Psoas muscle (tissue), 8 donors: Measurements from ENCODE around the gene OR2H2. TPM values are rescaled to one million over a fixed set of nuclear protein-coding genes. Genes with fewer than 3 reads are reported as not detected.

Experiments
- ATAC-seq, 4 donors: fragments of 200-7000 bp; cut with Tn5 transposase; one replicate each; pipeline ENCODE4 v1.9.1; 2020; ENCODE audit warnings: moderate library complexity in 3 of 4, mild to moderate bottlenecking in 2 of 4
- DNase-seq, 2 donors: peaks; one replicate each; pipeline ENCODE4 v3.0.0-alpha.2; 2020
- H3K27ac ChIP-seq: fragments of 200-600 bp; one replicate; pipeline ENCODE4 v1.8.0; 2022
- H3K27me3 ChIP-seq, 3 donors: fragments of 200-600 bp in 1 of 3; one replicate each; pipeline versions ENCODE4 v1.6.1 to v1.8.0; 2013 to 2022; ENCODE audit warnings: low read length in 2 of 3, mild to moderate bottlenecking in 2 of 3, moderate library complexity in 1 of 3; ENCODE audit not compliant: insufficient read depth in 3 of 3
- H3K36me3 ChIP-seq, 2 donors: fragments of 200-600 bp in 1 of 2; one replicate each; pipeline versions ENCODE4 v1.6.1 to v1.8.0; 2013 to 2022; ENCODE audit warnings: low read depth in 1 of 2, mild to moderate bottlenecking in 1 of 2, moderate library complexity in 1 of 2; ENCODE audit not compliant: insufficient read depth in 1 of 2
- H3K4me1 ChIP-seq: fragments of 200-600 bp; one replicate; pipeline ENCODE4 v1.8.0; 2022
- H3K4me3 ChIP-seq: fragments of 200-600 bp; one replicate; pipeline ENCODE4 v1.8.0; 2022; ENCODE audit warnings: mild to moderate bottlenecking
- H3K9me3 ChIP-seq: fragments of 200-600 bp; one replicate; pipeline ENCODE4 v1.8.0; 2022
- WGBS, 3 donors: extraction: QIAGEN DNeasy Blood & Tissue Kit; methylation state at CpG; one replicate each; pipeline versions ENCODE4 v1.1.6 to v1.1.7; 2013; 5-methylcytosine and 5-hydroxymethylcytosine counted together
- intact Hi-C, 2 donors: fragments of 100-400 bp; cut with DNase I; formaldehyde crosslinking; loops; one replicate each; pipeline versions ENCODE4 v1.11.0 to v1.14.2; 2022
- polyA plus RNA-seq, 3 donors: library from polyadenylated mRNA; stranded (reverse); fragments of 200-250 nt; gene quantifications; one replicate each; pipeline ENCODE4 v1.2.3, GENCODE V29; 2013
- total RNA-seq, 4 donors: library from RNA; stranded (reverse); fragmentation: NEBNext Ultra II Directional in 2 of 4; extraction: Animal tissue kit (Norgen Biotek cat#: 25700) in 2 of 4; gene quantifications; one replicate each; pipeline versions ENCODE4 v1.2.1 to v1.2.4, GENCODE V29; 2021 to 2023
- TF ChIP-seq, protein P1 (sequence below): fragments of 200-600 bp; IDR thresholded peaks from one replicate; pipeline ENCODE4 v1.8.0; 2022; ENCODE audit warnings: antibody characterized with exemption
- donor health status: healthy with polysubstance abuse.
- donor health status: DM: no; HTN: no; CAD: no; lungs with moderate emphysema.
- donor health status: Bipolar disorder and iron deficiency.
- donor health status: healthy.
- donor health status: DM: yes; HTN: yes; CAD: no.
- donor health status: DM: no; HTN: no; CAD: no.
- donor health status: DM: no; HTN: no; CAD: no.
- donor health status: DM: yes; HTN: yes; CAD: no.

Gene OR2H2
- total and polyA plus RNA-seq, 7 donors = not detected

DNA sequence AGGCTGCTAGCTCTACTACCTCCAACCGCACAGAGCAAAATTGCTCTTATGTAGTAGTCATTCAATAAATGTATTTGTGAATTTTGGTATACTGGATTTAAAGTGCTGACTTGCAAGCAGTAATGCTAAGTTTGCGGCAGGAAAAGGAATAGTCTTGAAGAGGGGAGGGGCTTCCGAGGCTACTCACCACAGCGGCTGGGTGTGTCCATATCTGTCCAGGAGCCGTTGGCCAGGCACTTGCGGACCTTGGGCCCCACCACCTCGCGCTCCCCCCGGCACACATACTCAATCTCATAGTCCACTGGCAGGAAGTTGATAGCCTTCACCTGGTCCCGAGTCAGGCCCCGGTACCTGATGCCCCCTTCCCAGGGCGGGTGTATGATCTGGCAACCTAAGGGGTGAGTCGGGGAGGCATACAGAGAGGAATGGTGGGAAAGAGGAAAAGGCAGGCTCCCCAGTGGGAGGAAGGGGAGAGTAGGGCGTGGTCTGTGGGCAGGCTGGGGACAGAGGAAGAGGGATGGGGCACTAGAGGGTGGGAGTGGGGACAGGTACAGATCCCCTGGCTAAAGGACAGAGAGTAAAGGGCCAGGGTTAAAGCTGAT lies 46.4 kb downstream of the OR2H2 start:
- no peak for ATAC-seq
- WGBS, 3 donors = 67 to 74% (median 74%) methylated on average over 14 of the region's 14 CpGs
- H3K4me1 ChIP-seq = peaks cover 16% of the 10 kb centered on the region

DNA sequence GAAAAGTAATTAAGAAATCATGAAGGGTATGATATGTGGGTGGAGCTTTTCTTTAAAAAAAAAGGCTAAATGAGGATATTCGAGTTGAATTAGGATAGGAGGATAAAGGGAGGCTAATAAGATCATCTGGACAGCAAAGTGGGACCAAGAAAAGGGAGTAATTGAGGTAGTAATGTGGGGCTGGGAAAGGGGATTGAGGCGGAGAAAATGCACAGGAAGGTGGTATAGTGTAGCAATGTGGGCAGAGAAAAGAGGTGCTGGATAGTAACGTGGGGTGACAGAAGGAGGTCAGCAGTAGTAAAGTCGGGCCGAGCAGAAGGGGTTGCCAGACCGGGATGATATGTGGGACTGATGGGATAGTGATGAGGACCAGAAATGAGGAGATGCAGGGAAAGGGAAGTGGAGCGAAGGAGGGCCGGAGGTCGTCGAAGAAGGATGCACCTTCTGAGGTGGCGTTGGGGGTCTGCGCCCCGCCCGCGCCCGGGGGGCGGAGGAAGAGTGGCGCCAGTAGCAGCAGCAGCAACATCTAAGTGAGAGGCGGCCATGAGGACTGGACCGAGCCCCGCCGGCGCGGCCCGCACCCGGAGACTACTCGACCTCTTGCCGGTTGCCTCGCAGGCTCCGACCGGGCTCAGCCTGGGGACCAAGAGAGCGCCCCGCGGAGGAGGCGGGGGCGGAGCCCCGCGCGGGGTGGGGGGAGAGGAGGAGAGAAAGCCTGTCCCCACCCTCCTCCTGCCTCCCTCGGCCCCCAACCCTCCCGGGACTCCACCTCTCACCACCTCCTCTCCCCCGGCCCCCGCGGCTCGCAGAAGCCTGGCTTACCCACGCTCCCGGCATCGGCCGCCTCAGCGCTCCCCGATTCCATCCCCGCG lies 47.2 kb downstream of the OR2H2 start:
- Histone ChIP-seq H3K9me3 (no peaks in the 10 kb centered on the region), H3K27me3 (peaks cover 0 to 68% (median 13%) of the 10 kb centered on the region in 3 donors), H3K4me3 (peak overlapping the region; percentile 72), H3K4me1 (peaks cover 16% of the 10 kb centered on the region), H3K27ac (peak overlapping the region; percentile 4), H3K36me3 (no peaks in the 10 kb centered on the region)
- peak; percentile 29 to 35 (median 32) for ATAC-seq
- TF ChIP-seq, protein P1, sequence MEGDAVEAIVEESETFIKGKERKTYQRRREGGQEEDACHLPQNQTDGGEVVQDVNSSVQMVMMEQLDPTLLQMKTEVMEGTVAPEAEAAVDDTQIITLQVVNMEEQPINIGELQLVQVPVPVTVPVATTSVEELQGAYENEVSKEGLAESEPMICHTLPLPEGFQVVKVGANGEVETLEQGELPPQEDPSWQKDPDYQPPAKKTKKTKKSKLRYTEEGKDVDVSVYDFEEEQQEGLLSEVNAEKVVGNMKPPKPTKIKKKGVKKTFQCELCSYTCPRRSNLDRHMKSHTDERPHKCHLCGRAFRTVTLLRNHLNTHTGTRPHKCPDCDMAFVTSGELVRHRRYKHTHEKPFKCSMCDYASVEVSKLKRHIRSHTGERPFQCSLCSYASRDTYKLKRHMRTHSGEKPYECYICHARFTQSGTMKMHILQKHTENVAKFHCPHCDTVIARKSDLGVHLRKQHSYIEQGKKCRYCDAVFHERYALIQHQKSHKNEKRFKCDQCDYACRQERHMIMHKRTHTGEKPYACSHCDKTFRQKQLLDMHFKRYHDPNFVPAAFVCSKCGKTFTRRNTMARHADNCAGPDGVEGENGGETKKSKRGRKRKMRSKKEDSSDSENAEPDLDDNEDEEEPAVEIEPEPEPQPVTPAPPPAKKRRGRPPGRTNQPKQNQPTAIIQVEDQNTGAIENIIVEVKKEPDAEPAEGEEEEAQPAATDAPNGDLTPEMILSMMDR = no peak
- 3 to 8% (median 6%) methylated on average over 25 to 52 of the region's 53 CpGs for WGBS, 3 donors
- intact Hi-C loops = no loop called here
- peak; percentile 68 to 71 for DNase-seq

More for the DNA sequence above, 46.4 kb downstream of the OR2H2 start:
- TF ChIP-seq, protein P1 = no peak
- Histone ChIP-seq H3K36me3 (no peaks in the 10 kb centered on the region), H3K4me3 (peak overlapping the region; percentile 72), H3K27me3 (peaks cover 0 to 71% (median 13%) of the 10 kb centered on the region in 3 donors), H3K9me3 (no peaks in the 10 kb centered on the region), H3K27ac (no peak overlapping the region)
- DNase-seq = no peak
- intact Hi-C loops = no loop called here

DNA sequence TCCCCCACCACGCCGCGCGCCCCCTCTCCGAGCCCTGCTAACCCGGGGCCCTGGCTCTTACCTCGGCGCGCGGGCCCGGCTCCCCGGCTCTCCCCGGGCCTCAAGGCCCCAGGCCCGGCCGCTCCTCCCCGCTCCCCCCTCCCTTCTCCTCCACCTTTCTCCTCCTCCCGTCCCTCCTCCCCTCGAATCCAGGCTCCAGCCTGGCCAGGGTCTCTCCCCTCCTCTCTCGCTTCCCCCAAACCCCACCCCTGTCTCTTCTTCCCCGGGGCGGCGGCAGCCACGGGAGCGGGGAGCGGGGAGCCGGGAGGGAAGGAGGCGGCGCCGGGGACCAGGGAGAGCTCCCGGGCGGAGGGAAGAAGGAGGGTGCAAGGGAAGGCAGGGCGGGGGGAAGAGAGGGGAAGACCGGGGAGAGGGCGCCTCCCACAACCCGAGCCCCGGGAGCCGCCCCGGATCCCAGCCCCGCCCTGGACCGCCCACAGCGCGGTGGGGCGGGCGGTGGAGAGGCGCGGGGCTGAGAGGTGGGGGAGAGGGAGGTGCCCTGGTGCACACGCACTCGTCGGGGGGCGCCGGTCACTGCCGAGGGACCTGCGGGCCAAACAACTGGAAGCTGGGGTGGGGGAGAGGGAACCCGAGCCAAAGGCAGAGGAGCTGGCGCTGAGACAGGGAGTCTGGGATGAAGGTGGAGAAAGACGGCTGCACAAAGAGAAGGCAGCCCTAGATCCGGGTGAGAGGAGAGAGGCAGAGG lies 48.0 kb downstream of the OR2H2 start, which contains the start of gene GABBR1:
TSS of gene GABBR1 (minus strand) at position 395 of the 745 bp plus-strand sequence. CDS start 798 bp downstream, outside the sequence.
- intact Hi-C loops = no loop called here
- no peaks in the 10 kb centered on the region for H3K9me3 ChIP-seq
- peak within 1 kb of the TSS; percentile 4 for H3K27ac ChIP-seq
- H3K36me3 ChIP-seq = no peaks in the 10 kb centered on the region
- H3K4me1 ChIP-seq = peaks cover 16% of the 10 kb centered on the region
- ATAC-seq (peak; percentile 69 to 89 (median 86)), DNase-seq (peak; percentile 86 to 88)
- peak within 1 kb of the TSS; percentile 72 for H3K4me3 ChIP-seq
- TF ChIP-seq, protein P1 = no peak
- H3K27me3 ChIP-seq = peaks cover 2 to 67% (median 9%) of the 10 kb centered on the region in 3 donors
- 1 to 2% (median 1%) methylated on average over 25 to 57 of the region's 57 CpGs for WGBS, 3 donors

DNA sequence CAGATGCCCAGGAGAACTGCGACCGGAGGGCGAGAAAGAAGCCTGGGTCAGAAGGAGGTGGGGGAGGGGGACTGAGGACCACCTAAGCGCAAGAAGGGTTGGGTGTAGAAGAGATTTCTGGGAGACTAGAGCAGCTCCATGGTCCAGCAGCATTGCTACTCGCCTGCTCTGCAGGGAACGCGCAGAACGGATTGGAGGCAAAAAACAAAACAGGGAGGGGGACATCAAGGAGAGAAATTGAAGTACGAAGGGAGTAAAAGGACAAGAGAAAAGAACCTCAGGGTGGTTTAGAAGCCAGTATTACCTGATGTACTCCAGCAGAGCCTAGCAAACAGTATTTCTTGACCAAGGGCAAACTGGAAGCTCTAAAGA lies 48.6 kb downstream of the OR2H2 start:
- DNase-seq (no peak), ATAC-seq (peak in 1 of 4 donors; percentile 26)
- Histone ChIP-seq H3K9me3 (no peaks in the 10 kb centered on the region), H3K27ac (no peak overlapping the region), H3K4me1 (peaks cover 15% of the 10 kb centered on the region), H3K4me3 (peak overlapping the region; percentile 72), H3K27me3 (peaks cover 2 to 64% (median 9%) of the 10 kb centered on the region in 3 donors), H3K36me3 (no peaks in the 10 kb centered on the region)
- TF ChIP-seq, protein P1 = no peak
- 8 to 18% (median 9%) methylated on average over 9 of the region's 9 CpGs for WGBS, 3 donors
- intact Hi-C loops = no loop called here
